Upper lobe of left lung (tissue), 6 donors: ENCODE results near the gene HYAL1. TPM values are rescaled to one million over a fixed set of nuclear protein-coding genes. Genes with fewer than 3 reads are reported as not detected.
A peak's percentile ranks its signal among the peaks of the same experiment; 100 is the strongest.

Experiments used
- ATAC-seq, 2 donors: fragments of 200-7000 bp; cut with Tn5 transposase; one replicate each; pipeline ENCODE4 v1.9.1; 2022; ENCODE audit warnings: mild to moderate bottlenecking in 2 of 2, moderate library complexity in 2 of 2; ENCODE audit not compliant: low FRiP score in 2 of 2
- DNase-seq, 2 donors: peaks; one replicate each; pipeline ENCODE4 v3.0.0-alpha.2; 2019 to 2020
- H3K27ac ChIP-seq, 4 donors: fragments of 200-600 bp; sonication (generic); one replicate each; pipeline ENCODE4 v1.5.1; 2016 to 2019
- H3K27me3 ChIP-seq, 4 donors: fragments of 200-600 bp; sonication (generic); one replicate each; pipeline ENCODE4 v1.5.1; 2017 to 2019
- H3K36me3 ChIP-seq, 4 donors: fragments of 200-600 bp; sonication (generic); one replicate each; pipeline ENCODE4 v1.5.1; 2016 to 2019
- H3K4me1 ChIP-seq, 4 donors: fragments of 200-600 bp; sonication (generic); one replicate each; pipeline ENCODE4 v1.5.1; 2018 to 2019
- H3K4me3 ChIP-seq, 4 donors: fragments of 200-600 bp; sonication (generic); one replicate each; pipeline ENCODE4 v1.5.1; 2017 to 2019; ENCODE audit warnings: mild to moderate bottlenecking in 2 of 4, moderate library complexity in 1 of 4
- H3K9me3 ChIP-seq, 4 donors: fragments of 200-600 bp; sonication (generic); one replicate each; pipeline ENCODE4 v1.5.1; 2018 to 2019
- CTCF ChIP-seq, 6 experiments: fragments of 450-650 bp in 4 of 6; fragments of 200-600 bp in 2 of 6; sonication (generic) in 2 of 6; IDR thresholded peaks; one replicate each; pipeline ENCODE4 v1.5.1; 2016 to 2019; ENCODE audit warnings: antibody characterized with exemption in 6 of 6
- EP300 ChIP-seq, 4 donors: sonication (generic); formaldehyde crosslinking; IDR thresholded peaks; one replicate each; pipeline ENCODE4 v1.5.1; 2017; ENCODE audit warnings: antibody characterized with exemption in 4 of 4, control low read depth in 2 of 4
- POLR2A ChIP-seq, 4 donors: fragments of 450-650 bp; IDR thresholded peaks; one replicate each; pipeline ENCODE4 v1.5.1; 2016 to 2017; ENCODE audit warnings: antibody characterized with exemption in 4 of 4, mild to moderate bottlenecking in 2 of 4
- POLR2AphosphoS5 ChIP-seq, 2 donors: sonication (generic); formaldehyde crosslinking; IDR thresholded peaks; one replicate each; pipeline ENCODE4 v1.5.1; 2017; ENCODE audit warnings: antibody characterized with exemption in 2 of 2
- WGBS, 2 donors: methylation state at CpG; one replicate each; pipeline ENCODE4 v1.1.5; 2017 to 2018; 5-methylcytosine and 5-hydroxymethylcytosine counted together
- total RNA-seq, 6 donors: library from RNA; depleted of rRNA in 4 of 6; stranded (reverse); fragments of >200 nt in 4 of 6; gene quantifications; one replicate each; pipeline versions ENCODE4 v1.1.0 to v1.2.1, GENCODE V29; 2016 to 2021
- donor health status: DM: no; HTN: no; CAD: no; lungs with moderate emphysema.
- donor health status: DM: no; HTN: yes; CAD: no; lungs with severe emphysema.

HYAL1 gene
- total RNA-seq, 6 donors from 2014 or later, result 22.0 to 99.1 (median 63.0) TPM

- ATAC-seq (peak; percentile 94 to 97), DNase-seq (peak; percentile 98 to 100)
- WGBS, 2 donors, result 1% methylated on average over 22 to 61 of the region's 61 CpGs
- H3K4me1 ChIP-seq, result peaks cover 41 to 55% (median 52%) of the 10 kb centered on the region in 4 donors
- H3K4me3 ChIP-seq, result peak within 1 kb of the TSS; percentile 44 to 86 (median 60)
- peak within 1 kb of the TSS; percentile 85 to 94 (median 92) for H3K27ac ChIP-seq
- H3K9me3 ChIP-seq, result no peaks in the 10 kb centered on the region
- TF ChIP-seq POLR2AphosphoS5 (IDR thresholded peaks at IDR 0.05), result peak; percentile 86 to 93
- TF ChIP-seq POLR2A (IDR thresholded peaks at IDR 0.05), result peak in 3 of 4 donors; percentile 61 to 96 (median 95)
- TF ChIP-seq CTCF (IDR thresholded peaks at IDR 0.05), result peak; percentile 35 to 90 (median 76)
- no peak for TF ChIP-seq EP300 (IDR thresholded peaks at IDR 0.05)
- no peaks in the 10 kb centered on the region for H3K27me3 ChIP-seq
- H3K36me3 ChIP-seq, result peaks cover 0 to 13% (median 2%) of the 10 kb centered on the region in 4 donors
Measured at GRCh38 chr3:50298836-50299637, 4.3 kb downstream of the HYAL1 start, which contains the start of the genes HYAL3 and NAA80. Gene HYAL3, minus strand, starts transcription at chr3:50299405. Its CDS starts 3,803 bp downstream, at chr3:50295602. Gene NAA80, minus strand, starts transcription at chr3:50299405. Its CDS starts 1,942 bp downstream, at chr3:50297463.

GRCh38 chr3:50297896-50298725 is 5.3 kb downstream of the HYAL1 start:
- Histone ChIP-seq H3K4me3 (peak overlapping the region; percentile 44 to 86 (median 60)), H3K27ac (peak overlapping the region; percentile 85 to 94 (median 92)), H3K4me1 (peaks cover 38 to 47% (median 46%) of the 10 kb centered on the region in 4 donors), H3K27me3 (no peaks in the 10 kb centered on the region), H3K9me3 (no peaks in the 10 kb centered on the region), H3K36me3 (peaks cover 0 to 13% (median 2%) of the 10 kb centered on the region in 4 donors)
- TF ChIP-seq POLR2A (IDR thresholded peaks at IDR 0.05) (no peak), CTCF (IDR thresholded peaks at IDR 0.05) (no peak), EP300 (IDR thresholded peaks at IDR 0.05) (no peak), POLR2AphosphoS5 (IDR thresholded peaks at IDR 0.05) (no peak)
- no peak for ATAC-seq
- 43 to 44% methylated on average over 5 to 9 of the region's 9 CpGs for WGBS, 2 donors
- no peak for DNase-seq

- Histone ChIP-seq H3K27ac (peak overlapping the region in 2 of 4 donors; percentile 90 to 94), H3K36me3 (peaks cover 0 to 13% (median 2%) of the 10 kb centered on the region in 4 donors), H3K4me3 (no peak overlapping the region), H3K9me3 (no peaks in the 10 kb centered on the region), H3K4me1 (peaks cover 41 to 47% (median 45%) of the 10 kb centered on the region in 4 donors), H3K27me3 (no peaks in the 10 kb centered on the region)
- no peak for ATAC-seq
- WGBS, 2 donors, result 84 to 100% methylated on average over 2 of the region's 2 CpGs
- TF ChIP-seq EP300 (IDR thresholded peaks at IDR 0.05) (no peak), POLR2AphosphoS5 (IDR thresholded peaks at IDR 0.05) (peak in 1 of 2 donors; percentile 8)
- no peak for DNase-seq
Measured at GRCh38 chr3:50297384-50297775, 6.0 kb downstream of the HYAL1 start.

- Histone ChIP-seq H3K27me3 (no peaks in the 10 kb centered on the region), H3K9me3 (no peaks in the 10 kb centered on the region), H3K27ac (no peak overlapping the region), H3K4me1 (peaks cover 36 to 46% (median 40%) of the 10 kb centered on the region in 4 donors), H3K36me3 (peaks cover 0 to 7% (median 2%) of the 10 kb centered on the region in 4 donors), H3K4me3 (no peak overlapping the region)
- WGBS, 2 donors, result 93 to 96% methylated on average over 14 to 15 of the region's 18 CpGs
- no peak for DNase-seq
- TF ChIP-seq CTCF (IDR thresholded peaks at IDR 0.05), result no peak
- TF ChIP-seq EP300 (IDR thresholded peaks at IDR 0.05), result no peak
- TF ChIP-seq POLR2A (IDR thresholded peaks at IDR 0.05), result no peak
- no peak for TF ChIP-seq POLR2AphosphoS5 (IDR thresholded peaks at IDR 0.05)
- ATAC-seq, result no peak
Measured at GRCh38 chr3:50296721-50297383, 6.5 kb downstream of the HYAL1 start.
